GM13977 (cell line): ENCODE data around the gene CLIP3.

Source experiments
- DNase-seq: peaks from one replicate; pipeline ENCODE4 v3.0.0; 2012; ENCODE audit warnings: low spot score
- in situ Hi-C: fragments of 300-500 bp; cut with MboI; formaldehyde crosslinking; loops from one replicate; pipeline ENCODE4 v1.12.0; 2022; ENCODE audit warnings: low sequenced_read_pairs, low pct_unique_long_range_greater_than_20kb, mixed read lengths, inconsistent platforms; ENCODE audit not compliant: unreplicated experiment
- TF ChIP-seq, protein P1 (sequence below): IDR thresholded peaks from 2 replicates; pipeline ENCODE4 v1.5.1; 2012; ENCODE audit warnings: mild to moderate bottlenecking, control low read depth; ENCODE audit not compliant: insufficient read depth; ENCODE audit errors: extremely low read depth, missing control alignments

Gene CLIP3

DNA sequence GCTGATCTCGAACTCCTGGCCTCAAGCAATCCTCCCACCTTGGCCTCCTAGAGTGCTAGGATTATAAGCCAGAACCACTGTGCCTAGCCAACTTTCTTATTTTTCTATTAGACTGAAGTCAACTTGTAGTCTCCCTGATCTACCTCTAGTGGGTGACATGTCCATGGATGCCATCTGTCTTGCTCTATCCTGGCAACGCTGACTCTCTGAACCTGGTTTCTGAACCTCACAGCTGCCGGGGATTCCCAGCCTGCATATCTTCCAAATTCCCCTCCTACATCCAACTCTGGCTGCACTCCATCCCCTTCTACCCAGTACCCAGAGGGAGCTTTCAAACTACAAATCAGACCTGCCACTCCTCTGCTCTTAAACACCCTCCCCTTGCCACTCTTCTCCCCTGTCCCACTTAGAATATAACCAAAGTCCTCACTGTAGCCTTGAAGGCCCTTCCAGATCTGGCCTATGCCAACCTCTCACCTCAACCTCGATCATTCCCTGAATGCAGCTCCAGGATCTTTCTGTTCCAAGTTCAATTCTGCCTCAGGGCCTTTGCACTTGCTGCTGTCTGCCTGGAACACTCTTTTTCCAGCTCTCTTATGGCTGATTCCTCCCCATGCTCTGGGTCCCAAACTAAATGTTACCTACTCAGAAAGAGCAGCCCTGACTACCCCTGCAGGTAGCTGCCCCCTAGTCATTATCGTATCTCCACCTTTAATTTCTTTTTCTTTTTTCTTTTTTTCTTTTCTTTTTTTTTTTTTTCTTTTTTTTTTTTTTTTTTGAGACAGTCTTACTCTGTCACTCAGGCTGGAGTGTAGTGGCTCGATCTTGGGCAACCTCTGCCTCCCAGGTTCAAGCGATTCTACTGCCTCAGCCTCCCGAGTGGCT is 2.2 kb downstream of the CLIP3 start:
- TF ChIP-seq, protein P1, sequence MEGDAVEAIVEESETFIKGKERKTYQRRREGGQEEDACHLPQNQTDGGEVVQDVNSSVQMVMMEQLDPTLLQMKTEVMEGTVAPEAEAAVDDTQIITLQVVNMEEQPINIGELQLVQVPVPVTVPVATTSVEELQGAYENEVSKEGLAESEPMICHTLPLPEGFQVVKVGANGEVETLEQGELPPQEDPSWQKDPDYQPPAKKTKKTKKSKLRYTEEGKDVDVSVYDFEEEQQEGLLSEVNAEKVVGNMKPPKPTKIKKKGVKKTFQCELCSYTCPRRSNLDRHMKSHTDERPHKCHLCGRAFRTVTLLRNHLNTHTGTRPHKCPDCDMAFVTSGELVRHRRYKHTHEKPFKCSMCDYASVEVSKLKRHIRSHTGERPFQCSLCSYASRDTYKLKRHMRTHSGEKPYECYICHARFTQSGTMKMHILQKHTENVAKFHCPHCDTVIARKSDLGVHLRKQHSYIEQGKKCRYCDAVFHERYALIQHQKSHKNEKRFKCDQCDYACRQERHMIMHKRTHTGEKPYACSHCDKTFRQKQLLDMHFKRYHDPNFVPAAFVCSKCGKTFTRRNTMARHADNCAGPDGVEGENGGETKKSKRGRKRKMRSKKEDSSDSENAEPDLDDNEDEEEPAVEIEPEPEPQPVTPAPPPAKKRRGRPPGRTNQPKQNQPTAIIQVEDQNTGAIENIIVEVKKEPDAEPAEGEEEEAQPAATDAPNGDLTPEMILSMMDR = no peak
- in situ Hi-C loops = no loop called here
- DNase-seq = no peak

DNA sequence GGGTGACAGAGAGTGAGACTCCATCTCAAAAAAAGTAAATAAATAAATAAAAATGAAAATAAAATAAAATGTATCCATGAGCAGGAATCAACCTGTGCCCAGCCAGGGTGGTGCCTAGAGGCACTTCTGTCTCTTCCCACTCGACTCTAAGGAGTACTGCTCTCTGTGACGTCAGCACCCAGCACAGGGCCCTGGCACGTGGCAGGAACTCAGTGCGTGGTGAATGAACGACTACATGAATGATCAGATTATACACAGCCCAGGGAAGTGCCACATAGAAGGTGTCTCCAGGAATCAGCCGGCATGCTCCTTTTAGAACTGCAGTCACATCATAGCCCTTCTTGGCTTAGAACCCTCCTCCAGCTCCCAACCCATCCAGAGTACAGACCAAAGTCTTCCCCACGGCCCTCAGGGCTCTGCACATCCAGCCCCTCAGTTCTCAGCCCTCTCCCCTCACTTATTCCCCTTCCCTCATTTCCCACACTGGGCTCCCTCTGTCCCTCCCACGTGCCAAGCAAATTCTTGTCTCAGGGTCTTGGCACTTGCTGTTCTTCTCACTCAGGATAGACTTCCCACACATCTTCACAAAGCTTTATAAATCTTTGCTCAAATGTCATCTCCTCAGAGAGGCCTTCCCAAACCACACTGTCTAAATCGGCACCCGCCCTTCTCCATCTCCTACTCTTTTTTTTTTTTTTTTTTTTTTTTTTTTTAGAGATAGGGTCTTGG is 4.2 kb downstream of the CLIP3 start:
- TF ChIP-seq, protein P1 = no peak
- DNase-seq = no peak
- in situ Hi-C loops = no loop called here

DNA sequence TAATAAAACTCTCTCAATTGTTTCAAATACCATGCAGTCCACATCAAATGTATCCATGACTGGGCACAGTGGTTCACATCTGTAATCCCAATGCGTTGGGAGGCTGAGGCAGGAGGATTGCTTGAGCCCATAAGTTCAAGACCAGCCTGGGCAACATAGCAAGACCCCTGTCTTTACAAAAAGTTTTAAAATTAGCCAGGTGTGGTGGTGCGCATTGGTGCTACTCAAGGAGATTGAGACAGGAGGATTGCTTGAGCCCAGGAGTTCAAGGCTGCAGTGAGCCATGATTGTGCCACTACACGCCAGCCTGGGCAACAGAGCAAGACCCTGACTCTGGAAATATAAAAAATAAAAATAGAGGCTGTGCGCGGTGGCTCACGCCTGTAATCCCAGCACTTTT is 5.0 kb downstream of the CLIP3 start:
- in situ Hi-C loops = no loop called here
- TF ChIP-seq, protein P1 = no peak
- no peak for DNase-seq

DNA sequence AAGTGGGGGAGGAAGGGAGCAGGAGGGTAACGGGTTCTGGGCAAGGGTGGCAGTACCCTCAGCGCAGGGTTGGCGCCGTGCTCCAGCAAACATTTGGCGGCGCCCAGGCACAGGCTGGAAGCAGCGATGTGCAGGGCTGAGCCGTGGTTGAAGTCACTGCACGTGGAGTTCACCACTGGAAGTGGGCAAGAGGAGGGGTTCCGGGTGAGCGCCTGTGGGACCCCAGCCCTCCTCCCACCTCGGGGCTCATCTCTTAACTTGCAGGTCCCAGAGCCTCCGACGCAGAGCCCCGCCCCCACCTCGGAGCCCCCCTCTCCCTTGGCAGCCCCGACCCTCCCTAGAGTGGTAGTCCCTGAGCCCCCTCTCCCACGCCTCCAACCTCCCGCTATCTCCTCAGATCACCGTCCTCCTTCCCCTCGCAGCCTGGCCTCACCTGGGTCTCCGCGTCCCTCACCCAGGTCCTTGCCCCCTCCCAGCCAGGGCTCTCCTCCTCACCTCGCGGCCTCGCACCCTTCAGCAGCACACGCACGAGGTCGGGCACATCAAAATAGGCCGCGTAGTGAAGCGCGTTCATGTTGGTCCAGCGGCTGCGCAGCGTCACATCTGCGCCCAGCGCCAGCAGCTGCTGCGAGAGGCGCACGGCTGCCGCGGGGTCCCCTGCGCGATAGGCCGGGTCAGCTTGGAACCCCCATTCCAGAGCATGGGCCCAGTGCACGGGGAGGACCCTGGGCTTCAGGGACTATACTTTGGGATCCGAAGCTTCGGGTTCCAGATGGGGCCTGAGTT is 6.4 kb downstream of the CLIP3 start:
- TF ChIP-seq, protein P1 = no peak
- in situ Hi-C loops = no loop called here
- DNase-seq = no peak

DNA sequence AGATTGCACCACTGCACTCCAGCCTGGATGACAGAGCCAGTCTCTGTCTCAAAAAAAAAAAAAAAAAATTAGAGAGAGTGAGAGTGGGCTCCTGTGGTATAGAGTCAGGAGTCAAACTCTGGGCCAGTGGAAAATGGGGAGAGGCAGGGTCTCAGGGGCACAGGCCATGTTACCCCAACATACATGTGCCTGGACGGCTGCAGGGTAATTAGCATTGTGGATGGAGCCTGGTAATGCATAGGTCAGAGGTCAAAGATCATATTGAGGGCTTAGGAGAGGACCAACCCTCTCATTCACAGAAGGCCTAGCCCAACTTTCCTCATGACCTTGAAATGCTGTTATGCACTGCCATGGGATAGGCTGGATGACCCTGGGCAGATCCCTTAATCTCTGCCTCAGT is 7.1 kb downstream of the CLIP3 start:
- in situ Hi-C loops = no loop called here
- TF ChIP-seq, protein P1 = no peak
- no peak for DNase-seq

DNA sequence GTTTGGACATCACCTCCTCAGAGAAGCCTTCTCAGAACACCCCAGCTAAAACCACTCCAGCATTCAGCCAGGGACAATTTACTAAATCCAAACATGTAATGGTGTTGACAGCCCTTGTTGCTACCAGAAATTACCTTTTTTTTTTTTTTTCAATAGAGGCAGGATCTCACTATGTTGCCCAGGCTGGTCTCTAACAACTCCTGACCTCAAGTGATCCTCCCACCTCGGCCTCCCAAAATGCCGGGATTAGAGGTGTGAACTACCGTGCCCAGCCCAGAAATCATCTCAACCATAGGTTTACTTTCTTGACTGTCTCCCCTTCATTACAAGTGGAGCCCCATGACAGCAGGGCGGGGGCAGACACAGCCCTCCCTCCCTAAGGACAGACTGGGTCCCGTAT is 9.2 kb downstream of the CLIP3 start:
- in situ Hi-C loops = no loop called here
- no peak for DNase-seq
- TF ChIP-seq, protein P1 = no peak
